Caco-2 (cell line): ENCODE measurements around the gene KCNJ11. TPM values are rescaled to one million over a fixed set of nuclear protein-coding genes. Genes with fewer than 3 reads are reported as not detected.

Experiments used
- BruUV-seq: library from RNA; stranded (reverse); fragments of 400-500 nt; replicated peaks from 2 replicates; lab custom pipeline; 2021; lab: Mats Ljungman, UMichigan
- CTCF ChIA-PET: fragments of 300-600 bp; sonication (Branson Sonifier 250); formaldehyde crosslinking; loops from one replicate; lab custom pipeline; 2022; ENCODE audit warnings: antibody characterized with exemption; lab: Charles Lee
- POLR2A ChIA-PET: fragments of 300-600 bp; sonication (Branson Sonifier 250); formaldehyde crosslinking; loops from one replicate; lab custom pipeline; 2022; ENCODE audit warnings: antibody characterized with exemption; lab: Charles Lee
- DNase-seq, 2 experiments: peaks; one replicate each; pipeline versions ENCODE4 v3.0.0 to v3.0.0-alpha.2; 2020 to 2022
- H3K27me3 ChIP-seq: replicated peaks from 2 replicates; pipeline ENCODE4 v1.6.0; 2011; ENCODE audit warnings: low read length; ENCODE audit not compliant: control insufficient read depth, insufficient read depth
- H3K36me3 ChIP-seq: 2 replicates; pipeline ENCODE4 v1.5.1; 2011; ENCODE audit warnings: low read length; ENCODE audit not compliant: control insufficient read depth, insufficient read depth
- H3K4me1 ChIP-seq: fragments of 250-450 bp; sonication (Bioruptor Pico); 2 replicates; pipeline ENCODE4 v1.5.1; 2020; ENCODE audit warnings: mild to moderate bottlenecking
- H3K4me3 ChIP-seq: 2 replicates; pipeline ENCODE4 v1.5.1; 2011; ENCODE audit warnings: low read depth, mild to moderate bottlenecking, control low read depth, low read length
- H3K9me3 ChIP-seq: fragments of 250-450 bp; sonication (Bioruptor Pico); 2 replicates; pipeline ENCODE4 v1.5.1; 2020; ENCODE audit warnings: mild to moderate bottlenecking, moderate library complexity
- H3K27ac Mint-ChIP-seq: one replicate; pipeline ENCODE4 v1.8.0; 2022; ENCODE audit warnings: mixed read lengths; ENCODE audit not compliant: unreplicated experiment
- H3K27me3 Mint-ChIP-seq: one replicate; pipeline ENCODE4 v1.8.0; 2022; ENCODE audit warnings: mixed read lengths; ENCODE audit not compliant: insufficient read depth, unreplicated experiment
- H3K36me3 Mint-ChIP-seq: one replicate; pipeline ENCODE4 v1.8.0; 2022; ENCODE audit warnings: mild to moderate bottlenecking, mixed read lengths; ENCODE audit not compliant: insufficient read depth, unreplicated experiment
- H3K4me1 Mint-ChIP-seq: one replicate; pipeline ENCODE4 v1.8.0; 2022; ENCODE audit warnings: low read depth, mixed read lengths; ENCODE audit not compliant: unreplicated experiment
- H3K4me3 Mint-ChIP-seq: one replicate; pipeline ENCODE4 v1.8.0; 2022; ENCODE audit warnings: mild to moderate bottlenecking, moderate library complexity, mixed read lengths; ENCODE audit not compliant: unreplicated experiment
- H3K9me3 Mint-ChIP-seq: one replicate; pipeline ENCODE4 v1.8.0; 2022; ENCODE audit warnings: mixed read lengths; ENCODE audit not compliant: unreplicated experiment
- intact Hi-C: fragments of 100-400 bp; cut with micrococcal nuclease; formaldehyde crosslinking; loops from one replicate; pipeline ENCODE4 v1.10.0; 2022; ENCODE audit not compliant: unreplicated experiment
- total RNA-seq: library from RNA; stranded (reverse); gene quantifications from 2 replicates; pipeline ENCODE4 v1.2.3, GENCODE V29; 2022
- TF ChIP-seq, protein P1 (sequence below), 2 experiments: fragments of 200-600 bp in 1 of 2; IDR thresholded peaks; 1 replicate in 1 of 2; 2 replicates in 1 of 2; pipeline versions ENCODE4 v1.5.1 to v1.8.0; 2011 to 2022; ENCODE audit warnings: antibody characterized with exemption in 1 of 2, control low read depth in 1 of 2, inconsistent platforms in 1 of 2, low read depth in 1 of 2, low read length in 1 of 2, mild to moderate bottlenecking in 1 of 2, moderate library complexity in 1 of 2; ENCODE audit not compliant: insufficient read depth in 1 of 2, severe bottlenecking in 1 of 2, unreplicated experiment in 1 of 2

Gene KCNJ11
- total RNA-seq, 1 experiment from 2014 or later: 3.4 TPM

- ChIA-PET POLR2A (no interaction called here), CTCF (interaction anchor here (0.6 to 1.6 kb wide), 11 partner anchors 19 to 155 kb away, joined by 3 to 12 read pairs (median 4); partner anchors contain the start of gene USH1C)
- Mint-ChIP-seq H3K27ac (no peak overlapping the region), H3K4me1 (no peaks in the 10 kb centered on the region), H3K9me3 (no peaks in the 10 kb centered on the region), H3K27me3 (peaks cover 5% of the 10 kb centered on the region), H3K4me3 (peak overlapping the region; percentile 77), H3K36me3 (peaks cover 11% of the 10 kb centered on the region)
- DNase-seq: peak; percentile 76 to 90
- no peaks in the 10 kb centered on the region for H3K36me3 ChIP-seq
- no peaks in the 10 kb centered on the region; the same call in 1 of the 2 replicates for H3K27me3 ChIP-seq
- peaks cover 3% of the 10 kb centered on the region; the same call in 1 of the 2 replicates for H3K4me1 ChIP-seq
- H3K4me3 ChIP-seq: peak overlapping the region; percentile 72
- TF ChIP-seq, protein P1, sequence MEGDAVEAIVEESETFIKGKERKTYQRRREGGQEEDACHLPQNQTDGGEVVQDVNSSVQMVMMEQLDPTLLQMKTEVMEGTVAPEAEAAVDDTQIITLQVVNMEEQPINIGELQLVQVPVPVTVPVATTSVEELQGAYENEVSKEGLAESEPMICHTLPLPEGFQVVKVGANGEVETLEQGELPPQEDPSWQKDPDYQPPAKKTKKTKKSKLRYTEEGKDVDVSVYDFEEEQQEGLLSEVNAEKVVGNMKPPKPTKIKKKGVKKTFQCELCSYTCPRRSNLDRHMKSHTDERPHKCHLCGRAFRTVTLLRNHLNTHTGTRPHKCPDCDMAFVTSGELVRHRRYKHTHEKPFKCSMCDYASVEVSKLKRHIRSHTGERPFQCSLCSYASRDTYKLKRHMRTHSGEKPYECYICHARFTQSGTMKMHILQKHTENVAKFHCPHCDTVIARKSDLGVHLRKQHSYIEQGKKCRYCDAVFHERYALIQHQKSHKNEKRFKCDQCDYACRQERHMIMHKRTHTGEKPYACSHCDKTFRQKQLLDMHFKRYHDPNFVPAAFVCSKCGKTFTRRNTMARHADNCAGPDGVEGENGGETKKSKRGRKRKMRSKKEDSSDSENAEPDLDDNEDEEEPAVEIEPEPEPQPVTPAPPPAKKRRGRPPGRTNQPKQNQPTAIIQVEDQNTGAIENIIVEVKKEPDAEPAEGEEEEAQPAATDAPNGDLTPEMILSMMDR (IDR thresholded peaks at IDR 0.05; ENCODE audit: insufficient read depth in 1 of 2, low read depth in 1 of 2, low read length in 1 of 2, severe bottlenecking in 1 of 2, unreplicated experiment in 1 of 2): peak; percentile 79 to 88
- BruUV-seq: no TSS peak
- intact Hi-C loops: no loop called here
- H3K9me3 ChIP-seq: no peaks in the 10 kb centered on the region
Observed at GRCh38 chr11:17389211-17389956, 925 bp upstream of the KCNJ11 start.

DNA sequence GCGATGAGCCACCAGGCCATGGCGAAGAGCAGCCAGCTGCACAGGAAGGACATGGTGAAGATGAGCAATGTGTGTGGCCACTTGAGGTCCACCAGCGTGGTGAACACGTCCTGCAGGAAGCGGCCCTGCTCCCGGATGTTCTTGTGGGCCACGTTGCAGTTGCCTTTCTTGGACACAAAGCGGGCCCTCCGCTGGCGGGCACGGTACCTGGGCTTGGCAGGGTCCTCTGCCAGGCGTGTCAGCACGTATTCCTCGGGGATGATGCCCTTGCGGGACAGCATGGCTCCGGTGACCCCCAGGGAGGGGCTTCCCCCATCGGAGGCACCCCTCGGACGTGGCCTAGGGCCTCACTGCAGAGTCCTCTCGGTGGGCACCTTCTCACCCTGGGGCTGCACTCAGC, 648 bp downstream of the KCNJ11 start:
- intact Hi-C loops: no loop called here
- peak overlapping the region; percentile 52 for H3K4me3 Mint-ChIP-seq
- POLR2A ChIA-PET: no interaction called here

GRCh38 chr11:17387254-17387653, 1.2 kb downstream of the KCNJ11 start:
- CTCF ChIA-PET: interaction anchor here (0.6 to 1.5 kb wide), 9 partner anchors 9 to 157 kb away, joined by 3 to 8 read pairs (median 4); no protein-coding TSS in a partner anchor
- no peaks in the 10 kb centered on the region for H3K36me3 ChIP-seq
- intact Hi-C loops: no loop called here
- peak overlapping the region; percentile 52 for H3K4me3 Mint-ChIP-seq
- no peaks in the 10 kb centered on the region; the same call in 1 of the 2 replicates for H3K27me3 ChIP-seq
- peaks cover 21% of the 10 kb centered on the region for H3K36me3 Mint-ChIP-seq
- DNase-seq: no peak
- BruUV-seq: no TSS peak
- H3K27ac Mint-ChIP-seq: no peak overlapping the region
- H3K4me1 ChIP-seq: peaks cover 3% of the 10 kb centered on the region; the same call in 1 of the 2 replicates
- H3K27me3 Mint-ChIP-seq: peaks cover 5% of the 10 kb centered on the region
- no peaks in the 10 kb centered on the region for H3K9me3 Mint-ChIP-seq
- H3K9me3 ChIP-seq: no peaks in the 10 kb centered on the region
- H3K4me3 ChIP-seq: no peak overlapping the region
- POLR2A ChIA-PET: no interaction called here
- TF ChIP-seq, protein P1 (IDR thresholded peaks at IDR 0.05; ENCODE audit: insufficient read depth in 1 of 2, low read depth in 1 of 2, low read length in 1 of 2, severe bottlenecking in 1 of 2, unreplicated experiment in 1 of 2): no peak
- no peaks in the 10 kb centered on the region for H3K4me1 Mint-ChIP-seq

More for the DNA sequence above, 648 bp downstream of the KCNJ11 start:
- CTCF ChIA-PET: interaction anchor here (0.8 to 1.1 kb wide), 3 partner anchors 13 to 179 kb away, joined by 3 to 4 read pairs (median 3); no protein-coding TSS in a partner anchor
- no peak for DNase-seq
- Mint-ChIP-seq H3K4me1 (no peaks in the 10 kb centered on the region), H3K36me3 (peaks cover 16% of the 10 kb centered on the region), H3K27me3 (peaks cover 5% of the 10 kb centered on the region), H3K27ac (no peak overlapping the region), H3K9me3 (no peaks in the 10 kb centered on the region)
- no peaks in the 10 kb centered on the region; the same call in none of the 2 replicates for H3K27me3 ChIP-seq
- TF ChIP-seq, protein P1 (IDR thresholded peaks at IDR 0.05; ENCODE audit: insufficient read depth in 1 of 2, low read depth in 1 of 2, low read length in 1 of 2, severe bottlenecking in 1 of 2, unreplicated experiment in 1 of 2): no peak
- peaks cover 3% of the 10 kb centered on the region; the same call in 1 of the 2 replicates for H3K4me1 ChIP-seq
- H3K4me3 ChIP-seq: no peak overlapping the region
- no peaks in the 10 kb centered on the region for H3K36me3 ChIP-seq
- no TSS peak for BruUV-seq
- H3K9me3 ChIP-seq: no peaks in the 10 kb centered on the region
